Heart right ventricle (tissue), 16 donors: ENCODE measurements around the gene KCNQ5. TPM values are rescaled to one million over a fixed set of nuclear protein-coding genes. Genes with fewer than 3 reads are reported as not detected.

Experiments
- ATAC-seq, 8 donors: fragments of 200-7000 bp; cut with Tn5 transposase; one replicate each; pipeline ENCODE4 v1.9.1; 2020; ENCODE audit warnings: mild to moderate bottlenecking in 8 of 8, moderate library complexity in 8 of 8, moderate number of reproducible peaks in 1 of 8
- DNase-seq, 2 donors: peaks; one replicate each; pipeline ENCODE4 v3.0.0-alpha.2; 2020
- H3K27ac ChIP-seq, 10 donors: fragments of 200-600 bp; sonication (generic) in 2 of 10; one replicate each; pipeline versions ENCODE4 v1.5.0 to v1.8.0; 2020 to 2022; ENCODE audit warnings: mild to moderate bottlenecking in 3 of 10
- H3K27me3 ChIP-seq, 7 donors: fragments of 200-600 bp; one replicate each; pipeline ENCODE4 v1.8.0; 2021 to 2022; ENCODE audit warnings: mild to moderate bottlenecking in 2 of 7
- H3K36me3 ChIP-seq, 9 donors: fragments of 200-600 bp; sonication (generic) in 1 of 9; one replicate each; pipeline versions ENCODE4 v1.5.0 to v1.8.0; 2020 to 2022; ENCODE audit warnings: mild to moderate bottlenecking in 2 of 9
- H3K4me1 ChIP-seq, 9 donors: fragments of 200-600 bp; sonication (generic) in 1 of 9; one replicate each; pipeline versions ENCODE4 v1.5.0 to v1.8.0; 2020 to 2022; ENCODE audit warnings: mild to moderate bottlenecking in 4 of 9
- H3K4me3 ChIP-seq, 10 donors: fragments of 200-600 bp; sonication (generic) in 2 of 10; one replicate each; pipeline versions ENCODE4 v1.5.0 to v1.8.0; 2020 to 2022; ENCODE audit warnings: mild to moderate bottlenecking in 7 of 10, moderate library complexity in 2 of 10
- H3K9me3 ChIP-seq, 11 donors: fragments of 200-600 bp in 10 of 11; sonication (generic) in 2 of 11; one replicate each; pipeline versions ENCODE4 v1.5.0 to v1.8.0; 2013 to 2022; ENCODE audit warnings: mild to moderate bottlenecking in 2 of 11, control low read depth in 1 of 11, moderate library complexity in 1 of 11
- CTCF ChIP-seq, 9 donors: fragments of 200-600 bp; sonication (generic) in 2 of 9; IDR thresholded peaks; one replicate each; pipeline versions ENCODE4 v1.5.0 to v1.8.0; 2021 to 2022; ENCODE audit warnings: antibody characterized with exemption in 9 of 9, mild to moderate bottlenecking in 5 of 9, moderate library complexity in 1 of 9
- WGBS, 2 donors: extraction: QIAGEN DNeasy Blood & Tissue Kit; methylation state at CpG; one replicate each; pipeline ENCODE4 v1.1.7; 2013; ENCODE audit warnings: inconsistent platforms in 1 of 2; 5-methylcytosine and 5-hydroxymethylcytosine counted together
- intact Hi-C, 10 donors: fragments of 100-400 bp; cut with DNase I; formaldehyde crosslinking; loops; one replicate each; pipeline versions ENCODE4 v1.11.1 to v1.14.2; 2022
- microRNA-seq, 2 donors: library from miRNA; unstranded; fragments of <30 nt; microRNA quantifications; one replicate each; pipeline ENCODE4 v1.2.0, GENCODE V29; 2021
- polyA plus RNA-seq, 2 donors: library from polyadenylated mRNA; stranded (reverse); fragments of 200-250 nt; gene quantifications; one replicate each; pipeline ENCODE4 v1.2.3, GENCODE V29; 2013
- total RNA-seq, 10 donors: library from RNA; stranded (reverse); fragmentation: NEBNext Ultra II Directional in 3 of 10; extraction: Animal tissue kit (Norgen Biotek cat#: 25700) in 3 of 10; gene quantifications; one replicate each; pipeline versions ENCODE4 v1.2.1 to v1.2.4, GENCODE V29; 2021 to 2023
- donor health status: Arrhythmogenic right ventricular cardiomyopathy.
- donor health status: ischemic (EF 13 %, LVEDD 7.1; RV severe dilation, severe dysfunction).
- donor health status: healthy with polysubstance abuse.
- donor health status: DM: no; HTN: yes; CAD: no.
- donor health status: DM: no; HTN: no; CAD: no.
- donor health status: ischemic (EF 25% LVEDD 6.9; RV normal size, moderate dysfunction).
- donor health status: ischemic (EF 25% LVEDD 5.7; RV mildly dilated, moderate dysfunction).
- donor health status: healthy.
- donor health status: DM: yes; HTN: yes; CAD: no.
- donor health status: Ischemic cardiomyopathy.
- donor health status: ischemic (EF 35%, LVEDD 5.7; RV mildly dilated, moderate dysfunction).
- donor health status: nonischemic (EF 11% LVEDD 7.7; RV severe dilation, severe dysfunction).
- donor health status: DM: yes; HTN: yes; CAD: no.
- donor health status: PGD.
- donor health status: ischemic (EF 29% LVEDD 5.4; RV normal size, mild dysfunction).
- donor health status: nonischemic (EF 23%, LVEDD 6.1; RV moderate dilation, normal function).

KCNQ5 gene
- total and polyA plus RNA-seq, 12 donors: under 0.01 to 0.15 (median 0.12) TPM; not detected in 9

DNA sequence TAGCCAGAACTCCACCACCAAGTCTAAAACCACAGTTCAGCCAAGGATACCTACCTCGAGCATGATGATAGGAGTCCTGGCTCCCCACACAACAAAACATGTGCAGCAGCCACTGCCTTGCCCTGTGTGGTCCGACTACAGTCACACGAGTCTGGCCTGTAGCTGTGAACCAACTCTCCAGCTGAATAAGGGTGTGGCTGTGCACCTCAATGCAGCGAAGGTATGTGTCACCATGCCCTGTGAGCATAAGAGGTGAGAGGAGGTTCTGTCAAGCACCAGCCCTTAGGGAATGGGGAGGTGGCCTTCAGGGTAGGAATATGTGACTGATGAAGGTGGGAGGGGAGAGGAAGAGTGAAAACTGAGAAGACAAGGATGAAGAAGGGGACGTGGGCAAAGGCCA lies 620.1 kb downstream of the KCNQ5 start:
- TF ChIP-seq CTCF (IDR thresholded peaks at IDR 0.05): no peak
- DNase-seq: no peak
- no peak for ATAC-seq
- Histone ChIP-seq H3K36me3 (no peaks in the 10 kb centered on the region), H3K27ac (no peak overlapping the region), H3K4me3 (no peak overlapping the region), H3K27me3 (peaks cover 0 to 10% (median 4%) of the 10 kb centered on the region in 7 donors), H3K9me3 (no peaks in the 10 kb centered on the region), H3K4me1 (peaks cover 0 to 5% (median 0%) of the 10 kb centered on the region in 9 donors)
- 87% methylated on average over 5 of the region's 5 CpGs for WGBS, 2 donors
- intact Hi-C loops: no loop called here

Small RNA genes within 50 kb of the gene (microRNA-seq; reads per million reads assigned to microRNA genes)
- gene MIR4282: 0 reads per million in 2 donors
